ENCODE measurements around the gene PFKFB4. TPM values are rescaled to one million over a fixed set of nuclear protein-coding genes. Genes with fewer than 3 reads are reported as not detected.

Gene PFKFB4
- total and polyA plus RNA-seq, 9 of the 15 experiments (the other 6 are each of a cell fraction or from before 2014, with no cell fraction given), result 0.92 to 56.3 (median 13.5) TPM

DNA sequence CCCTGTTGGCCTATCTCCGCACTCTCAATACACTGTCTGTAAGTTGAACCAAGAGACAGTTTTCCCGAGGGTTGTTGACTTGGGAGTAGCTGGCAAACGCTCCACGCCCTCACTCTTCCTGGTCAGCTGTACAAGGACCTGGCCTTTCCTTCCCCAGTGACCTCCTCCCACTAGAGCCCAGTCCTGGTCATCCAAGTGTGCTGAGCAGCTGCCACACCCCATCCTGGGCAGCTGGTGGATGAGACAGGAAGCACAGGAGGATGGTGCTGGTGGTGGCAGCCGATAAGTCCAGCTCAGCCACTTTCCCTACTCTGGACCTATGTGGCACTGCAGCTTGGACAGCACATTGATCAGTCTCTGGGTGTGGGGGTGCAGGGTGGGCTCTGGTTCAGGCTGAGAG lies 19.8 kb downstream of the PFKFB4 start:
- Histone ChIP-seq H3K36me3 (ENCODE audit: control insufficient read depth, insufficient read depth, low read length) (peaks cover 71% of the 10 kb centered on the region), H3K27me3 (ENCODE audit: control insufficient read depth in 2 of 2, insufficient read depth in 2 of 2, low read length in 2 of 2) (no peaks in the 10 kb centered on the region), H3K4me2 (ENCODE audit: insufficient read depth, low read length) (no peak overlapping the region), H3K4me3 (no peak overlapping the region), H3K9me3 (replicated peaks; ENCODE audit: control insufficient read depth, insufficient read depth, low read depth, low read length) (no peaks in the 10 kb centered on the region), H3K9me1 (ENCODE audit: control insufficient read depth, insufficient read depth, low read length) (peaks cover 4% of the 10 kb centered on the region), H4K20me1 (replicated peaks; ENCODE audit: control insufficient read depth, insufficient read depth, low read length) (no peaks in the 10 kb centered on the region), H3K27ac (ENCODE audit: extremely low read depth, low read depth, low read length) (no peak overlapping the region), H3K79me2 (ENCODE audit: control insufficient read depth, insufficient read depth, low read length) (no peaks in the 10 kb centered on the region), H2AFZ (ENCODE audit: low read depth, low read length) (no peak overlapping the region), H3K9ac (ENCODE audit: insufficient read depth in 1 of 2, low read depth in 2 of 2, low read length in 2 of 2) (no peak overlapping the region), H3K4me1 (replicated peaks in 1 of 2; ENCODE audit: control insufficient read depth in 2 of 2, insufficient read depth in 2 of 2, low read length in 2 of 2) (no peaks in the 10 kb centered on the region)
- no peak for FAIRE-seq
- no peak for ATAC-seq
- in situ Hi-C loops (cut with MboI) (no loop called here), intact Hi-C loops (cut with micrococcal nuclease) (no loop called here)
- POLR2A ChIA-PET, result interaction anchor here (1.0 kb wide), 1 partner anchor 12 kb away, joined by 4 read pairs; no protein-coding TSS in a partner anchor
- no TSS peak for BruUV-seq (replicated peaks)
- CTCF ChIA-PET (ENCODE audit: low intra/inter-chr PET ratio), result no interaction called here
- no peak for DNase-seq (ENCODE audit: extremely low read depth in 1 of 4, low spot score in 3 of 4)
- 94% methylated on average over 5 of the region's 5 CpGs for WGBS (ENCODE audit: insufficient coverage, low coverage, missing lambda C conversion rate)
- no peak for TF ChIP-seq IRF2 (CRISPR knock-in tag; IDR thresholded peaks at IDR 0.05)
- TF ChIP-seq NKRF (IDR thresholded peaks at IDR 0.05; ENCODE audit: borderline replicate concordance), result no peak
- TF ChIP-seq CHD1 (IDR thresholded peaks at IDR 0.05; ENCODE audit: low read length), result no peak

GRCh38 chr3:48536116-48536515 lies 20.5 kb downstream of the PFKFB4 start:
- TF ChIP-seq SNRNP70 (optimal IDR thresholded peaks at IDR 0.05; ENCODE audit: low read depth, low read length) (no peak), HSF4 (CRISPR knock-in tag; IDR thresholded peaks at IDR 0.05; ENCODE audit: borderline replicate concordance) (no peak), RBM14 (IDR thresholded peaks at IDR 0.05; ENCODE audit: borderline replicate concordance, insufficient read depth, low read depth, low read length) (no peak), ETV6 (IDR thresholded peaks at IDR 0.05; ENCODE audit: borderline replicate concordance in 1 of 2, low read depth in 2 of 2, low read length in 1 of 2) (no peak), ETV6 (CRISPR knock-in tag; IDR thresholded peaks at IDR 0.05; ENCODE audit: borderline replicate concordance) (no peak)
- 86% methylated on average over 7 of the region's 19 CpGs for WGBS (ENCODE audit: insufficient coverage, low coverage, missing lambda C conversion rate)
- no peak for ATAC-seq
- BruUV-seq (replicated peaks), result no TSS peak
- H3K9me1 ChIP-seq (ENCODE audit: control insufficient read depth, insufficient read depth, low read length), result peaks cover 4% of the 10 kb centered on the region
- H4K20me1 ChIP-seq (replicated peaks; ENCODE audit: control insufficient read depth, insufficient read depth, low read length), result no peaks in the 10 kb centered on the region
- H3K4me2 ChIP-seq (ENCODE audit: insufficient read depth, low read length), result no peak overlapping the region
- POLR2A ChIA-PET, result no interaction called here
- FAIRE-seq, result no peak
- intact Hi-C loops (cut with micrococcal nuclease), result no loop called here
- H3K36me3 ChIP-seq (ENCODE audit: control insufficient read depth, insufficient read depth, low read length), result peaks cover 70% of the 10 kb centered on the region
- CTCF ChIA-PET (ENCODE audit: low intra/inter-chr PET ratio), result no interaction called here
- H2AFZ ChIP-seq (ENCODE audit: low read depth, low read length), result no peak overlapping the region
- H3K79me2 ChIP-seq (ENCODE audit: control insufficient read depth, insufficient read depth, low read length), result no peaks in the 10 kb centered on the region
- H3K9ac ChIP-seq (ENCODE audit: insufficient read depth in 1 of 2, low read depth in 2 of 2, low read length in 2 of 2), result no peak overlapping the region
- no peak overlapping the region for H3K27ac ChIP-seq (ENCODE audit: extremely low read depth, low read depth, low read length)
- no peaks in the 10 kb centered on the region for H3K4me1 ChIP-seq (replicated peaks in 1 of 2; ENCODE audit: control insufficient read depth in 2 of 2, insufficient read depth in 2 of 2, low read length in 2 of 2)
- H3K4me3 ChIP-seq, result no peak overlapping the region
- no peaks in the 10 kb centered on the region for H3K27me3 ChIP-seq (ENCODE audit: control insufficient read depth in 2 of 2, insufficient read depth in 2 of 2, low read length in 2 of 2)
- DNase-seq (ENCODE audit: extremely low read depth in 1 of 4, low spot score in 3 of 4), result no peak
- no peaks in the 10 kb centered on the region for H3K9me3 ChIP-seq (replicated peaks; ENCODE audit: control insufficient read depth, insufficient read depth, low read depth, low read length)
- in situ Hi-C loops (cut with MboI), result no loop called here

Measured in K562 (cell line).